Lower lobe of right lung (tissue), 2 donors: ENCODE results near the gene TMEM184A. TPM values are rescaled to one million over a fixed set of nuclear protein-coding genes. Genes with fewer than 3 reads are reported as not detected.

Source experiments
- ATAC-seq, 2 donors: fragments of 200-7000 bp; cut with Tn5 transposase; one replicate each; pipeline ENCODE4 v1.9.1; 2020 to 2022; ENCODE audit warnings: mild to moderate bottlenecking in 2 of 2, moderate library complexity in 2 of 2
- DNase-seq: peaks from one replicate; pipeline ENCODE4 v3.0.0-alpha.2; 2020
- H3K27ac ChIP-seq: fragments of 200-600 bp; one replicate; pipeline ENCODE4 v1.8.0; 2022
- H3K27me3 ChIP-seq: fragments of 200-600 bp; one replicate; pipeline ENCODE4 v1.8.0; 2022; ENCODE audit warnings: low read depth
- H3K36me3 ChIP-seq: fragments of 200-600 bp; one replicate; pipeline ENCODE4 v1.8.0; 2022; ENCODE audit warnings: mild to moderate bottlenecking
- H3K4me1 ChIP-seq: fragments of 200-600 bp; one replicate; pipeline ENCODE4 v1.8.0; 2022
- H3K4me3 ChIP-seq: fragments of 200-600 bp; one replicate; pipeline ENCODE4 v1.8.0; 2022; ENCODE audit warnings: mild to moderate bottlenecking
- H3K9me3 ChIP-seq: fragments of 200-600 bp; one replicate; pipeline ENCODE4 v1.8.0; 2022
- CTCF ChIP-seq: fragments of 200-600 bp; IDR thresholded peaks from one replicate; pipeline ENCODE4 v1.8.0; 2022; ENCODE audit warnings: antibody characterized with exemption, mild to moderate bottlenecking
- intact Hi-C: fragments of 100-400 bp; cut with DNase I; formaldehyde crosslinking; loops from one replicate; pipeline ENCODE4 v1.11.0; 2022
- total RNA-seq: library from RNA; stranded (reverse); fragmentation: NEBNext Ultra II Directional; extraction: Animal tissue kit (Norgen Biotek cat#: 25700); gene quantifications from one replicate; pipeline ENCODE4 v1.2.1, GENCODE V29; 2021
- donor health status: DM: no; HTN: yes; CAD: no; lungs with severe emphysema.

TMEM184A gene
- total RNA-seq, 1 donor from 2014 or later, result 4.3 TPM

- intact Hi-C loops, result no loop called here
- ATAC-seq, result no peak
These were observed 41.0 kb downstream of the TMEM184A start for GRCh38 chr7:1514995-1515401.

GRCh38 chr7:1514407-1514806 is 41.6 kb downstream of the TMEM184A start:
- H3K27ac ChIP-seq, result no peak overlapping the region
- intact Hi-C loops, result no loop called here
- no peak for TF ChIP-seq CTCF

More at GRCh38 chr7:1514995-1515401, 41.0 kb downstream of the TMEM184A start:
- H3K27me3 ChIP-seq, result peaks cover 4% of the 10 kb centered on the region
- H3K36me3 ChIP-seq, result no peaks in the 10 kb centered on the region
- no peak for TF ChIP-seq CTCF
- peaks cover 21% of the 10 kb centered on the region for H3K4me1 ChIP-seq
- H3K4me3 ChIP-seq, result no peak overlapping the region
- peaks cover 3% of the 10 kb centered on the region for H3K9me3 ChIP-seq
- no peak overlapping the region for H3K27ac ChIP-seq
- DNase-seq, result no peak

DNA sequence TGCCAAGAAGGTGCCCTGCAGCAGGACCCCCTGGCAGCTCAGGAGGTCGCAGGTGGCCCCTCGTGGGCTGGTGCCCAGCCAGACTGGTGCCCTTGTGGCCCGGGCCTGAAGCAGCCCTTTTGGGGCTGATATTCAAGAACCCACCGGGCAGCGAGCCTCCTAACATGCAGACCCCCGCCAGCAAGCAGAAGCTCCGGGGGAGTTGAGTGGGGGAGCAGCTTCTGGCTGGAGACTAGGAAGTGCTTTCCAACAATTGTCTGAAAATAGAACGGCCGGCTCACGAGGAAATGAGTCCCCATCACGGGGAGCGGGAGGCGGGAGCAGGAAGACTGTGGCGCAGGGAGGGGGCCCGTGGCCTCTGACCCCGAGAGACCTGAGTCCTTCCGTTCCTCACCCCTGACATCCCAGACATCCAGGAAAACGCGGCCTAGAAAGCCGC is 42.3 kb downstream of the TMEM184A start:
- ATAC-seq, result peak; percentile 4 to 20
- Histone ChIP-seq H3K27me3 (peaks cover 4% of the 10 kb centered on the region), H3K9me3 (no peaks in the 10 kb centered on the region), H3K4me1 (peaks cover 21% of the 10 kb centered on the region), H3K36me3 (no peaks in the 10 kb centered on the region), H3K27ac (peak overlapping the region; percentile 81), H3K4me3 (peak overlapping the region; percentile 20)
- no peak for TF ChIP-seq CTCF
- DNase-seq, result no peak
- intact Hi-C loops, result no loop called here

More at GRCh38 chr7:1514407-1514806, 41.6 kb downstream of the TMEM184A start:
- Histone ChIP-seq H3K36me3 (no peaks in the 10 kb centered on the region), H3K27me3 (peaks cover 4% of the 10 kb centered on the region), H3K4me3 (no peak overlapping the region), H3K9me3 (peaks cover 3% of the 10 kb centered on the region), H3K4me1 (peaks cover 21% of the 10 kb centered on the region)
- DNase-seq (no peak), ATAC-seq (no peak)

DNA sequence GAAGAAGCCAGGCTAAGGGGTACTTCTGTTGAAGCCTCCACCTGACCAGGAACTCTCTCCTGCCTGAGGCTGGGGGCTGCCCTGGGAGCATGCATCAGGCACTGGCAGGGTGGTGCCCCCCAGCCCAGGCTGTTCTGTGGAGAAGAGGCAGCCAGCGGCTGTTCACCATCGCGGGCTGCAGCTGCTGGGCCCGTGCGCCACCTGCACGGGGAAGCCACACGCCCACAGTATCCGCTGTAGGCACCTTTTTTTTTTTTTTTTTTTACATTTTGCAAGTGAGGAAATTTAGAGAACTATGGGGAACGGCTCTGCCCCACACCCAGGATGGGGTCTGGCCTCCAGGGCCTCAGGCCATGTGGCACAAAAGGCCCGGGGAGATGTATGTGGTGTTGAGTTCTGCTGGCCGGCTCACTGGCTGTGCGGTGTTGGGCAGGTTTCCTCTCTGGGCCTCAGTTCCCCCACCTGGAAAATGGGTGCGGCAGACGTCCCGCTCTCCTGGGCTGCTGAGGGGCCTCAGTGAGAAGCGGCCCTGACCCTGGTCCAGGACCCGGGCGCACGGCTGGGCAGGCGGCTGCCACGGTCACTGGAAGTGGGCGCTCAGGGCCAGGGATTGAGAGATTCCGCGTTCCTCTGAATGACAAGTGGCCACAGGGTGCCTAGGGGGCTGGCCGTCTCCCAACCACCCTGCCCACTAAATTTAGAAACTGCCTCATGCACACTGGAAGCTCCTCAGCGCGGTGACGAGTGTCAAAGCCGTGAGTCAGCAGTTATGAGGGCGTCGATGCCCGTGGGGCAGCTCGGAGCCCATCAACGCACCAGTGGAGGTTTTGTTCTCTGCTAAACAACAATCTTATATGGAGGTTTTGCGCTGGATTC is 43.0 kb downstream of the TMEM184A start:
- intact Hi-C loops, result no loop called here
- peak; percentile 81 for DNase-seq
- peak overlapping the region; percentile 81 for H3K27ac ChIP-seq
- H3K4me3 ChIP-seq, result peak overlapping the region; percentile 20
- peaks cover 21% of the 10 kb centered on the region for H3K4me1 ChIP-seq
- H3K9me3 ChIP-seq, result no peaks in the 10 kb centered on the region
- peak; percentile 75 to 89 for ATAC-seq
- H3K27me3 ChIP-seq, result peaks cover 4% of the 10 kb centered on the region
- no peak for TF ChIP-seq CTCF
- H3K36me3 ChIP-seq, result no peaks in the 10 kb centered on the region

DNA sequence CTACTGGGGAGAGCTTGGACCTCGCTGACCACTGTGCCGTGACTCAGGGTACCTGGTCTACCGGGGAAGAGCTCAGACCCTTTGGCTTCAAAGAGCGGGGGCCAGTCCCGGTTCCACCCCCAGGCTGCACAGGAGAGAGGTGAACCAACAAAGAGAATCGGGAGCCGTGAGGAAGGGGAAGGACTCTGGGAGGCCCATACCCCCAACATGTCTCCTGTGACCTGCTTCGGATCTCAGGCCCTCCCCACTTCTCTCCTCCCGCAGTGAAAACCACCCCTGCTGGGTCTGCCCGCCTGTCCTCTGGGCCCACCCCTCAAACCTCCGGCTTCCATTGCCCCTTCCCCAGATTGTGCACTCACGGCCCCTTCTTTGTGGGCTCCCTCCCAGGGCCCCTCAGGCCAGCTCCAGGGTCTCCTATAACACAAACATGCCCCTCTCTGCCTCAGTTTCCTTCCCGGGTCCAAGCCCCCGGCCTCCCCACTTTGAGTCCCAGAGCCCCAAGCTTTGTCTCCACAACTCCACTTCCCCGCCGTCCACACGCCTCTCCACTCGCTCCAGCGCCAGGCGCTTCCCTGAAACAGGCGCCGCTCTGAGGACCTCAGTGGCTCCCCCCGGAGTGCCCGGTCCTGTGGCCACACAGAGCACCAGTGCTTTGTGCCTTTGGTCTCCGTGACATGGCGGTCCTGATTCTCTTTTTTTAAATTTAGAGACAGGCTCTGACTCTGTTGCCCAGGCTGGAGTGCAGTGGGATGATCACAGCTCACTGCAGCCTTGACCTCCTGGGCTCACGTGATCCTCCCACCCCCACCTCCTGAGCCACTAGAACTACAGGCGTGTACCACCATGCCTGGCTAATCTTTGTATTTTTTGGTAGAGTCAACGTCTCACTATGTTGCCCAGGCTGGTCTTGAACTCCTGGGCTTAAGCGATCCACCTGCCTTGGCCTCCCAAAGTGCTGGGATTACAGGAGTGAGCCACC is 44.3 kb downstream of the TMEM184A start:
- H3K27ac ChIP-seq, result no peak overlapping the region
- no peak overlapping the region for H3K4me3 ChIP-seq
- intact Hi-C loops, result no loop called here
- TF ChIP-seq CTCF, result no peak
- H3K27me3 ChIP-seq, result peaks cover 4% of the 10 kb centered on the region
- H3K36me3 ChIP-seq, result no peaks in the 10 kb centered on the region
- DNase-seq, result no peak
- peaks cover 23% of the 10 kb centered on the region for H3K4me1 ChIP-seq
- no peak for ATAC-seq
- no peaks in the 10 kb centered on the region for H3K9me3 ChIP-seq
